HCT116 (cell line): ENCODE results near the gene EPN1. TPM values are rescaled to one million over a fixed set of nuclear protein-coding genes. Genes with fewer than 3 reads are reported as not detected.

ENCODE experiments used
- ELF1 ChIP-seq: IDR thresholded peaks from 2 replicates; pipeline ENCODE4 v1.6.1; 2012; ENCODE audit warnings: low read depth, borderline replicate concordance
- SP1 ChIP-seq: IDR thresholded peaks from 2 replicates; pipeline ENCODE4 v1.6.1; 2012; ENCODE audit warnings: low read depth
- YY1 ChIP-seq: IDR thresholded peaks from 2 replicates; pipeline ENCODE4 v1.6.1; 2011; ENCODE audit warnings: low read length, low read depth, moderate library complexity, mild to moderate bottlenecking; ENCODE audit not compliant: insufficient replicate concordance; ENCODE audit errors: extremely low read depth
- ZNF274 ChIP-seq: fragments of 200-500 bp; sonication (Bioruptor generic); IDR thresholded peaks from 2 replicates; pipeline ENCODE4 v1.6.1; 2014; ENCODE audit warnings: mild to moderate bottlenecking, low read depth, low read length, inconsistent platforms
- total RNA-seq: library from RNA; stranded (reverse); gene quantifications from one replicate; pipeline ENCODE4 v1.2.1, GENCODE V29; 2021; ENCODE audit not compliant: unreplicated experiment
- TF ChIP-seq, protein P1 (sequence below): IDR thresholded peaks from 2 replicates; pipeline ENCODE4 v1.6.1; 2012; ENCODE audit warnings: low read depth
- TF ChIP-seq, protein P2 (sequence below): IDR thresholded peaks from 2 replicates; pipeline ENCODE4 v1.6.1; 2012
- TF ChIP-seq, protein P3 (sequence below), 3 experiments: fragments of 200-600 bp in 1 of 3; sonication (generic) in 1 of 3; IDR thresholded peaks in 2 of 3; conservative IDR thresholded peaks in 1 of 3; 2 replicates each; pipeline ENCODE4 v1.5.1; 2012 to 2017; ENCODE audit warnings: low read depth in 2 of 3, low read length in 2 of 3, antibody characterized with exemption in 1 of 3, borderline replicate concordance in 1 of 3, control low read depth in 1 of 3, mild to moderate bottlenecking in 1 of 3, mixed read lengths in 1 of 3, mixed run types in 1 of 3, moderate library complexity in 1 of 3; ENCODE audit not compliant: insufficient read depth in 1 of 3

Gene EPN1
- total RNA-seq, 1 experiment from 2014 or later, result 122 TPM

DNA sequence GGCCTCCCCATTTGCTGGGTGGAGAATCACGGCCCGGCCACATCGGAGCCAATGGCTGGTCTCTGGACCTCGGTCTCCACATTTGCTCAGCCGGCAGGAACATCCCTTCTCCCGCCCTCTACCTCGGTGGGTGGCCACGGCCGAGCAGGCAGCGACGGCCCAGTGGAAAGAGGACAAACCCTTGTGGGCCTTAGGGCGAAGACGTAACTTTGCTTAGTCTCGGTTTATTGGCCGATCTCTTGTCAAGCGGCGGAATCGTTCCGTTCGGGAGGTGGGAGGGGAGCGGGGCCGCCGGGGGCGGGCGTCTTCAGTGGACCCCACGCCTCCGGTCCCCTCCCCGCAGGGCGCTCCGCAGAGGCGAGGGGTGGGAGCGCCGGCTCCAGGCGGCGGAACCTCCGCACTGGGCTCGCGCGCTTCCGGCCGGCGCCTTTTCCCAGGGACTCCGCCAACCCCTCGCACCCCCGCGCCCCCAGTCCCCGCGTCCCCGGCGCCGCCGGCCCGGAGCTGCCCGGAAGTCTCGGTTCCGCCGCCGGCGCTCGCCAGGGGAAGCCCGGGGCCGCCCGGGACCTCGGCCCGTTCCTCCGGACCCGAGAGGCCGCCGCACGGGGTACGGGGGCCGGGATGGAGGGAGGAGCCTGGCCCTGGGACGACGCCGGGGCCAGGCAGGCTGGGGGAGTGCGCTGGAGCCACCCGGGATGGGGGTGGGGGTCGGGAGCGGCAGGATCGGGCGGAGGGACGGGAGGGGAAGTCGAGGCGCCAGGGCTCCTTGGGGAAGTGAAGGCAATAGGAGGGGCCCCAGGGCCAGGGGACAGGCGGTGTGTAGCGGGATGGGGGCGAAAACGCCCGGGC, 34.2 kb upstream of the EPN1 start, which contains the start of gene ZNF580 (continued):
- TF ChIP-seq, protein P1, sequence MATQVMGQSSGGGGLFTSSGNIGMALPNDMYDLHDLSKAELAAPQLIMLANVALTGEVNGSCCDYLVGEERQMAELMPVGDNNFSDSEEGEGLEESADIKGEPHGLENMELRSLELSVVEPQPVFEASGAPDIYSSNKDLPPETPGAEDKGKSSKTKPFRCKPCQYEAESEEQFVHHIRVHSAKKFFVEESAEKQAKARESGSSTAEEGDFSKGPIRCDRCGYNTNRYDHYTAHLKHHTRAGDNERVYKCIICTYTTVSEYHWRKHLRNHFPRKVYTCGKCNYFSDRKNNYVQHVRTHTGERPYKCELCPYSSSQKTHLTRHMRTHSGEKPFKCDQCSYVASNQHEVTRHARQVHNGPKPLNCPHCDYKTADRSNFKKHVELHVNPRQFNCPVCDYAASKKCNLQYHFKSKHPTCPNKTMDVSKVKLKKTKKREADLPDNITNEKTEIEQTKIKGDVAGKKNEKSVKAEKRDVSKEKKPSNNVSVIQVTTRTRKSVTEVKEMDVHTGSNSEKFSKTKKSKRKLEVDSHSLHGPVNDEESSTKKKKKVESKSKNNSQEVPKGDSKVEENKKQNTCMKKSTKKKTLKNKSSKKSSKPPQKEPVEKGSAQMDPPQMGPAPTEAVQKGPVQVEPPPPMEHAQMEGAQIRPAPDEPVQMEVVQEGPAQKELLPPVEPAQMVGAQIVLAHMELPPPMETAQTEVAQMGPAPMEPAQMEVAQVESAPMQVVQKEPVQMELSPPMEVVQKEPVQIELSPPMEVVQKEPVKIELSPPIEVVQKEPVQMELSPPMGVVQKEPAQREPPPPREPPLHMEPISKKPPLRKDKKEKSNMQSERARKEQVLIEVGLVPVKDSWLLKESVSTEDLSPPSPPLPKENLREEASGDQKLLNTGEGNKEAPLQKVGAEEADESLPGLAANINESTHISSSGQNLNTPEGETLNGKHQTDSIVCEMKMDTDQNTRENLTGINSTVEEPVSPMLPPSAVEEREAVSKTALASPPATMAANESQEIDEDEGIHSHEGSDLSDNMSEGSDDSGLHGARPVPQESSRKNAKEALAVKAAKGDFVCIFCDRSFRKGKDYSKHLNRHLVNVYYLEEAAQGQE, result no peak
- TF ChIP-seq, protein P2, sequence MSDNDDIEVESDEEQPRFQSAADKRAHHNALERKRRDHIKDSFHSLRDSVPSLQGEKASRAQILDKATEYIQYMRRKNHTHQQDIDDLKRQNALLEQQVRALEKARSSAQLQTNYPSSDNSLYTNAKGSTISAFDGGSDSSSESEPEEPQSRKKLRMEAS, result 0 out of 2 replicates have a peak, but pooled peaks have one; percentile 40
- TF ChIP-seq YY1 (peak; percentile 48), SP1 (no peak), ELF1 (no peak), ZNF274 (no peak)
- TF ChIP-seq, protein P3, sequence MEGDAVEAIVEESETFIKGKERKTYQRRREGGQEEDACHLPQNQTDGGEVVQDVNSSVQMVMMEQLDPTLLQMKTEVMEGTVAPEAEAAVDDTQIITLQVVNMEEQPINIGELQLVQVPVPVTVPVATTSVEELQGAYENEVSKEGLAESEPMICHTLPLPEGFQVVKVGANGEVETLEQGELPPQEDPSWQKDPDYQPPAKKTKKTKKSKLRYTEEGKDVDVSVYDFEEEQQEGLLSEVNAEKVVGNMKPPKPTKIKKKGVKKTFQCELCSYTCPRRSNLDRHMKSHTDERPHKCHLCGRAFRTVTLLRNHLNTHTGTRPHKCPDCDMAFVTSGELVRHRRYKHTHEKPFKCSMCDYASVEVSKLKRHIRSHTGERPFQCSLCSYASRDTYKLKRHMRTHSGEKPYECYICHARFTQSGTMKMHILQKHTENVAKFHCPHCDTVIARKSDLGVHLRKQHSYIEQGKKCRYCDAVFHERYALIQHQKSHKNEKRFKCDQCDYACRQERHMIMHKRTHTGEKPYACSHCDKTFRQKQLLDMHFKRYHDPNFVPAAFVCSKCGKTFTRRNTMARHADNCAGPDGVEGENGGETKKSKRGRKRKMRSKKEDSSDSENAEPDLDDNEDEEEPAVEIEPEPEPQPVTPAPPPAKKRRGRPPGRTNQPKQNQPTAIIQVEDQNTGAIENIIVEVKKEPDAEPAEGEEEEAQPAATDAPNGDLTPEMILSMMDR (IDR thresholded peaks at IDR 0.05 in 2 of 3, conservative IDR thresholded peaks at IDR 0.05 in 1 of 3; ENCODE audit: borderline replicate concordance in 1 of 3, insufficient read depth in 1 of 3, low read depth in 2 of 3, low read length in 2 of 3), result no peak
